ENCODE data around the gene ARMC10.
"Not testable (repeated sequence)": the region's sequence is repeated elsewhere in the genome, so short reads cannot be mapped to it uniquely, and the experiment has no call there.

Gene ARMC10

DNA sequence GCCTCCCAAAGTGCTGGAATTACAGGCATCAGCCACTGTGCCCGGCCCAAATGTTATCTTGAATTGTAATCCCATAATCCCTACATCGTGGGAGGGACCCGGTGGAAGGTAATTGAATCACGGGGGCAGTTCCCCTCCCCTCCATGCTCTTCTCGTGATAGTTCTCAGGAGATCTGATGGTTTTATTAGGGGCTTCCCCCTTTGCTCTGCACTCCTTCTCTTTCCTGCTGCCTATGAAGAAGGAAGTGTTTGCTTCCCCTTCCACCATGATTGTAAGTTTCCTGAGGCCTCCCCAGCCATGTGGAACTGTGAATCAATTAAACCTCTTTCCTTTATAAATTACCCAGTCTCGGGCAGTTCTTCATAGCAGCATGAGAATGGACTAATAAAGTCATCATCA is 3.3 kb downstream of the ARMC10 start:
- not testable (repeated sequence) for DNase-seq (ENCODE audit: low read depth)

DNA sequence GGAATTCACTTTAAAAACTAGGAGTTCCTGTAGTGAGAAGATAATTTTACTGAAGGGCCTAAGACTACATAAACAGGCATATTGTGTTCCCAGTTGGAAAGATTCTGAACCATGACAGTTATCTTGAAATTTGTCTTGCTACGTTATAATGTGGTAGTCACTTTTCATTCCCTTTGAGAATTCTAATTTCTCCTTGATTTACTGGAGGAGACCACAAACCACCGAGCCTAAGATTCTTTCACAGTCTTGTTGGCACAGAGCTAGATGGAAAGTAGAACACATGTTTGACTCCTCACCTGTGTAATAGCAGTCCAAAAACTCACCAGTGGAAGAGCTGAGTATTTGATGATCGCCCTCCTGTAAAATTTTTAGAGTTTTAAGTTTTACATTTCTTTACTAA is 4.9 kb downstream of the ARMC10 start:
- no peak for DNase-seq (ENCODE audit: low read depth)

DNA sequence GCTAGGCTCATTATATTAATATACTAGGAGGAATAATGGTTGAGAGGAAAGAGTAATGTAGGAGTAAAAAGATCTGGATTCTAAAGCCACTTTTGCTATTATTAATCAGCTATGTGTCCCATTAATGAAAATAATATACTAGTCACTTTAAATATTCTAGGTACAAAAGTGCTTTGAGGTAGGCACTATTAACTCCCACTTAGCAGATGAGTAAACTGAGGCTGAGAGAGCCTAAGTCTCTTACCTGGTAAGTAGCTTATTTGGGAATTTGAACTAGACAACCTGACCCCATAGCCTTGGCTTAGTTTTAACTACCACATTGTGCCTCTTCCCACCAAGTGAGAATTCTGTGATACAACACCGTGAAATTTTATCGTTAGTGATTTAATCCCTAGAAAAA is 6.0 kb downstream of the ARMC10 start:
- DNase-seq (ENCODE audit: low read depth): no peak

DNA sequence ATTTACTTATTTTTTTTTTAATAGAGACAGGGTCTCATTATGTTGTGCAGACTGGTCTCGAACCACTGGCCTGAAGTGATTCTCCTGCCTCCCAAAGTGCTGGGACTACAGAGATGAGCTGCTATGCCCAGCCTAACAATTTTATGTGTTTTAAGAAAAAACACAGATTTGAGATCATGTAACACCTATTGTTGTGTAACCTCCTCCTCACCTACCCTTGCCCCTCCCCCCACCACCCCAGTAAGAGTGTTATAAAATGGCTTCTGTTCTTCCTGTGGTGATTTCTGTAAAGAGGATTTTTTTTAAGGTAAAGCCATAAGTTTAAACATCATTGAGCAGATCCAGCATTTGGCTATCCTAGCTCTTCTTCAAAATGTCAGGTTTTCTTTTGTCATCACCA is 7.6 kb downstream of the ARMC10 start:
- DNase-seq (ENCODE audit: low read depth): no peak

DNA sequence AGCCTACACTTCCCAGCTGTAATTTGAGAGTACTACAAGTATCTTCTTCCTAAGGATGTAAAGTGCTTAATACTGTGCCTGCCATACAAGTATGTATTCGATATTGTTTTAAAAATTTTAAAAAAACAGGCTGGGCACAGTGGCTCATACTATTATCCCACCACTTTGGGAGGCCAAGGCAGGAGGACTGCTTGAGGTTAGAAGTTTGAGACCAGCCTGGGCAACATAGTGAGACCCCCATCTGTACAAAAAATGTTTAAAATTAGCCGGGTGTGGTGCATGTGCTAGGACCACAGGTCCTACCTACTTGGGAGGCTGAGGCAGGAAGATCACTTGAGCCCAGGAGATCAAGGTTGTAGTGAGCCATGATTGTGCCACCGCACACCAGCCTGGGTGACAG is 8.3 kb downstream of the ARMC10 start:
- DNase-seq (ENCODE audit: low read depth): no peak

DNA sequence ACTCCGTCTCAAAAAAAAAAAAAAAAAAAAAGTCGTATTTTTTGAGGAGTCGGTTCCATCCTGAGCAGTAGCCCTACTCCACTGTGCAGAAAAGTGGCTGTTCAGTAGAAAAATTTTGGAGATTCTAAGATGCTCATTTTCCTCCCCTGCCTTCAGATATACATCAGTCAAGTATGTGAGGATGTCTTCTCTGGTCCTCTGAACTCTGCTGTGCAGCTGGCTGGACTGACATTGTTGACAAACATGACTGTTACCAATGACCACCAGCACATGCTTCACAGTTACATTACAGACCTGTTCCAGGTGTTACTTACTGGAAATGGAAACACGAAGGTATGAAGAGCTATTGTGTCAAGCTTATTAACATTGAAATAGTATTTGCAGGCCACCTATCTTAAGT is 17.4 kb downstream of the ARMC10 start:
- not testable (repeated sequence) for DNase-seq (ENCODE audit: low read depth)

- DNase-seq (ENCODE audit: low read depth): no peak
Observed at GRCh38 chr7:103093429-103093828, 18.5 kb downstream of the ARMC10 start.

DNA sequence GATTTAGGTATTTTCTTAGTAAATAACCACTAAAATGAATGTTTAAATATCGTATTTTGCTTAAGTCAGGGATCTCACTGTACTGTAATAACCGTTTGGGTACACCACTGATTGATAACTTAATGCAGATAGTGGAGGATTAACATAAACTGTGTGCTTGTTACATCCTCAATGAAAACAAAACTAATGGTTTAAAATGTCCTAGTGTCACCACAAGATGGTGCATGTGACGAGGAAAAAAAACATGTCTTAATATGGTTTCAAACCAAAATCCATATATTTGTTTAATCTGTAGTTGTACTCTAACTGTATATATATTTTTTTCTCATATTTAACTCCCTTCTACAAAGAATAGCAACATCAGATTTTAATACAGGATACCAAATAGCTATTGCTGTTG is 19.2 kb downstream of the ARMC10 start:
- no peak for DNase-seq (ENCODE audit: low read depth)

GRCh38 chr7:103095558-103095957 is 20.6 kb downstream of the ARMC10 start:
- not testable (repeated sequence) for DNase-seq (ENCODE audit: low read depth)

GRCh38 chr7:103097041-103097440 is 22.1 kb downstream of the ARMC10 start:
- no peak for DNase-seq (ENCODE audit: low read depth)

DNA sequence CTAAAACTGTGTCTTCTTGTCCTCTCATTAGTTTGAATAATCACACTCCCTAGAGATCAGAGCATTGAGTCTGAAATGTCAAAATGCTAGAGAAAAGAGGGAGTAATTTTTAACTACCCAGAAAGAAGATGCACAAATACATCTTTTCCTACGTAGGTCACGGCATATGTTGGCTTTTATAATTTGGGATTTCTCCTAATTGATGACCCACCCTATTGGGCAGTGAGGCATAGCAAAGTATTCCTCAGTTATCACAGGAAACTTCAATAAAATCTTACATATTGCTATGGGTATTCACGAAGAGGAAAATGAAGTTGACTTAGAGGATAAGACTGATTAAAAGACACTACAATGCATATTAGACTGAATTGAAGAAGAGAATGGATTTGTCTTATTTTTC is 25.4 kb downstream of the ARMC10 start:
- no peak for DNase-seq (ENCODE audit: low read depth)

GRCh38 chr7:103101543-103101942 is 26.6 kb downstream of the ARMC10 start:
- DNase-seq (ENCODE audit: low read depth): no peak

DNA sequence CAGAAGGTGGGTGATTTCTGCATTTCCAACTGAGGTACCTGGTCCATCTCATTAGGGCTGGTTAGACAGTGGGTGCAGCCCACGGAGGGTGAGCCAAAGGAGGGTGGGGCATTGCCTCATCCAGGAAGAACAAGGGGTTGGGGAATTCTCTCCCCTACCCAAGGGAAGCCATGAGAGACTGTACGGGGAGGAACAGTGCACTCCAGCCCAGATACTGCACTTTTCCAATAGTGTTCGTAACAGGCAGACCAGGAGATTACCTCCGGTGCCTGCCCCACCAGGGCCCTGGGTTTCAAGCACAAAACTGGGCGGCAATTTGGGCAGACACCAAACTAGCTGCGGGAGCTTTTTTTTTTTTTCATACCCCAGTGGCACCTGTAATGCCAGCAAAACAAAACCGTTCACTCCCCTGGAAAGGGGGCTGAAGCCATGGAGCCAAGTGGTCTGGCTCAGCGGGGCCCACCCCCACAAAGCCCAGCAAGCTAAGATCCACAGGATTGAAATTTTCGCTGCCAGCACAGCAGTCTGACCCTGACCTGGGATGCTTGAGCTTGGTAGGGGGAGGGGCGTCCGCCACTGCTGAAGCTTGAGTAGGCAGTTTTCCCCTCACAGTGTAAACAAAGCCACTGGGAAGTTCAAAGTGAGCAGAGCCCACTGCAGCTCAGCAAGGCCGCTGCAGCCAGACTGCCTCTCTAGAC is 31.2 kb downstream of the ARMC10 start:
- DNase-seq (ENCODE audit: low read depth): no peak

- not testable (repeated sequence) for DNase-seq (ENCODE audit: low read depth)
Observed at GRCh38 chr7:103106703-103107070, 31.7 kb downstream of the ARMC10 start.

GRCh38 chr7:103113164-103113563 is 38.2 kb downstream of the ARMC10 start:
- no peak for DNase-seq (ENCODE audit: low read depth)

DNA sequence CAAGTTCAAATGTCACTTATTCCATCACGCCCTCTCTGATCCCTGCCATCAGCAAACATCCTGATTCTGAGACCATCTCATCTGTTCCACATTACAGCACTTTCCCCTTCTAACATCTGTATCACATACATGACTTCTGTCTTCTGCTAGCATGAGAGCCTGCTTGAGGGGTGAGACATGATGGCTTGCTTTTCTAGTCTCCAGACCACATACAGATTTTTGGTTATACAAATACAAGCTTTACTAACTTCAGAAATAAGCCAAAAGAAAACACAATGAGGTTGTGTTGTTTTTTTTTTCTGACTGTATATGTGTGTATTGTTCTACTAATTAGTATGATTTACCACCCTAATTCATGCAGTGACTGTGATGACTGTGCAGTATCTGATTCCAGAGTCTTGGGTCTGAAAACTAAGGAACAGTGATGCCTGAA is 39.7 kb downstream of the ARMC10 start:
- DNase-seq (ENCODE audit: low read depth): no peak

- no peak for DNase-seq (ENCODE audit: low read depth)
Observed at GRCh38 chr7:103115771-103116170, 40.8 kb downstream of the ARMC10 start.

DNA sequence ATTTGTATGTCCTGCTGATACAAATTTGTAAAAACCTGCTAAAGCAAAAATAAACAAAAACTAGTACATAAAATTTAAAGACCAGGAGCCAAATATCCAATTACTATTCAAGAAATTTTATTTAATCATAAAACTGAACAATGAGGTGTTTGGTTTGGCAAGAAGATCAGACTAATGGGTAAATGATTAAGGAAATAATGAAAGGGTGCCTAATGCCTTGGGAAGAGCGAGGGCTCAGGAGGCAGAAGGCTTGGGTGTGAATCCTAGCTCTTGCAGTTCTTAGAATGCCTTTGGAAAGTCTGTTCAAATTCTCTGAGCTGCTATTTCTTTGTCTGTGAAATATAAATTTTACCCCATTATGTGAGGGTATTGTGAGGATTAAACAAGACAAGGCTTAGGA is 41.6 kb downstream of the ARMC10 start:
- no peak for DNase-seq (ENCODE audit: low read depth)

GRCh38 chr7:103116991-103117390 is 42.1 kb downstream of the ARMC10 start:
- DNase-seq (ENCODE audit: low read depth): no peak

- DNase-seq (ENCODE audit: low read depth): no peak
Observed at GRCh38 chr7:103117465-103117864, 42.5 kb downstream of the ARMC10 start.

DNA sequence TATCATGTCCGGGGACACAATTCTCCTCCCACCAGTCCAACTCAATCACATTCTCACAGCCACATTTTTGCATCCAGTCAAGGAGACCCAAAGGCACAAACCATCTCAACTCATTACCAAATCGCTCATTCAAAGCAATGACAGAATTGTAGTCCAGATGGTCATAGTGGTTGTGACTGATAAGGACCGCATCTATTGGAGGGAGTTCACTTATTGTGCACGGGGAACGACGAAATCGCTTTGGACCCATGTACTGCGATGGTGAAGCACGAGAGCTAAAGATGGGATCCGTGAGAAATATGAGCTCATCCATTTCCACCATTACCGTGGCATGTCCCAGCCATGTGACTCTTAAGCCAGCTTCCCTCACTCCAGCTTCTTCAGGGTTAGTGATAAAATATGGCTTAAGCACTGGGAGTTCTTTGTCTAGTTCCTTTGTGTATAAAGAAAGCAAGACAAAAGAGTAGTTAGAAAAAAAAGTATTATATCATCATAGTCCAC is 44.9 kb downstream of the ARMC10 start:
- no peak for DNase-seq (ENCODE audit: low read depth)

GRCh38 chr7:103120362-103120761 is 45.4 kb downstream of the ARMC10 start:
- DNase-seq (ENCODE audit: low read depth): no peak

DNA sequence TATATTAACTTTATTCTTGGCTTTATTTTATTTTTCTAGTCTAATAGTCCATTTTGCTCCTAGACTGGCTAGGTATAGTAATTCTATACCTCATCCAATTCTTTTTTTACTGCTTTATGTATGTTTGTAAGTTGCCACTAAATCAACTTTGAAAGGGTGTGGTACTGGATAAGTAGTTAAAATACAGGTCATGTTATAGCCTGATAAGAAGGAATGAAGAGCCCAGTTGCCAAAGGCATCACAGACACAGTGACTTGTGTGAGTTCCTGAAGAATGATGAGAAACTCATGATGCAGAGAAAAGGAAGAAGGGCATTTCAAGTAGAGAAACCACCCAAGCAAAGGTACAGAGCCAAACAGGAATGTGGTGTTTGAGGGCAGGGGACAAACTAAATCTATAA is 46.7 kb downstream of the ARMC10 start:
- no peak for DNase-seq (ENCODE audit: low read depth)

GRCh38 chr7:103123529-103123928 is 48.6 kb downstream of the ARMC10 start:
- no peak for DNase-seq (ENCODE audit: low read depth)
